Measurements from ENCODE around the gene ZBTB16. TPM values are rescaled to one million over a fixed set of nuclear protein-coding genes. Genes with fewer than 3 reads are reported as not detected.

The ZBTB16 gene
- total RNA-seq, 2 experiments from 2014 or later = 7.4 to 7.6 TPM

DNA sequence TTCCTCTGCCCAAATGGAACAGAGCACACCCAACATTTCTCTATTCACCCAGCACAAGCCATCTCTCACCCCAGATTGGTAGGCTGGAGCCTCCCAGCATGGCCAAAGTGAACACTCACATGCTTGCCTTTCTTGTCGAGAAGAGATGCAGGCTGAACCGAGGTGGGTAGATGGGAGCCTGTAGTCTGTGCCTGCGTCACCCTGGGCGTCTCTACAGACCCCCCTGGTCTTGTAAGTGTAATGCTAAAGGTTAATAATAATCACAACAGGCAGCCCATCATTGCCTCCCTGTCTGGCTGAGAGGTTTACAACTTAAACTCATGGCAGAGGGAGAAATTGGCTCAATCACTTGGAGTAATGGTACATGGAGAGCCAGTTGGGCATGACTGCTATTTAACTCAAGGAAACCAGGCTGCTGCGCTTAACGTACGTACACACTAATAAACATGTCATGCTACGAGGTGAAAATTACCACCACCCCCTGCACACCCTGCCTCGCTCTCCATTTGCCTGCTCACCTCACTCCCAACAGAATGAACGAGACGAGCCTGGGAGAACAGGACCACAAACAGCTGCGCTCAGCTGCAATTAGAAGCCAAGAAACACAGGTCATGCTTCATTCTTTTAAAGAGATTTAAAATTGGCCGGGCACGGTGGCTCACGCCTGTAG is 9.1 kb upstream of the ZBTB16 start:
- Mint-ChIP-seq H3K9me3 (no peaks in the 10 kb centered on the region), H3K36me3 (ENCODE audit: low read depth) (no peaks in the 10 kb centered on the region), H3K4me1 (no peaks in the 10 kb centered on the region), H3K4me3 (no peak overlapping the region), H3K27ac (no peak overlapping the region), H3K27me3 (peaks cover 30% of the 10 kb centered on the region)
- ChIA-PET POLR2A (no interaction called here), CTCF (no interaction called here)
- no peak for DNase-seq

DNA sequence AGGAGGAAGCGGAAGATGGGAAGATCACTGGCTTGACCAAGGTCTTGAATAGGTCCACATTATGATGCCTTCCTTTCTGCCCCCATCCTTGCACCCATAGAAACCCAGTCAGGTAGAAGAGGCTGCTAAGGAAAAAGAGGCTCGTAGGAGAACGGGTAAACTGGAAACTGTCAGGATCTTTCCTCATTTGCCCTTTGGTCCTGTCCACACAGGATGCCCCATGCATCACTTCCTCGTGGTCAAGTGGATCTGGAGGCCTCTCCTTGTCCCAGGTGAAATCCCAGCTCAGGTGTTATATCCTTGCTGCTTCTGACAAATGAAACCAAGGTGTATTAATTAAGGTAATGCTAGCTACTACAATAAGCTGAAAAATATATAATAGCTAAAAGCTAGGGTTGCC is 8.0 kb upstream of the ZBTB16 start:
- H3K27ac Mint-ChIP-seq = no peak overlapping the region
- H3K27me3 Mint-ChIP-seq = peaks cover 39% of the 10 kb centered on the region
- CTCF ChIA-PET = interaction anchor here (0.7 to 1.4 kb wide), 2 partner anchors 135 to 169 kb away, joined by 3 read pairs; no protein-coding TSS in a partner anchor
- H3K4me3 Mint-ChIP-seq = no peak overlapping the region
- POLR2A ChIA-PET = no interaction called here
- no peaks in the 10 kb centered on the region for H3K36me3 Mint-ChIP-seq (ENCODE audit: low read depth)
- H3K9me3 Mint-ChIP-seq = no peaks in the 10 kb centered on the region
- no peak for DNase-seq
- no peaks in the 10 kb centered on the region for H3K4me1 Mint-ChIP-seq

DNA sequence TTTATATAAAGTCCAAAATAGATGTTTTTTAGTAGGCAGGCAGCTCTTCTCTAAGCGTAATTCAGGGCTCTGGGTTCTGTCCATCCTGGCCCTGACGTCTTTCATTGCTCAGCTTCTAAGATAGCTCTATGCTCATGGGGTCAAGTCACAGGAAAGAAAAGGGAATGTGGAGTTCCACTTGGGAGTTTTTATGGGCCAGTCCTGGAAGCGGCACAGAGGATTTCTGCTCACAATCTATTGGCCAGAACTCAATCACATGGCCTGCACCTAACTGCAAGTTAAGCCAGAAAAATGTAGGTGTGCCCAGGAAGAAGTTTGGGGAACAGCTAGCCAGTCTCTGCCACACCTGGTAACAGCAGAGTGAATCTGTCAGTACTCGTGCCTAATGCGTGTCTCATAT is 7.4 kb upstream of the ZBTB16 start:
- H3K4me1 Mint-ChIP-seq = no peaks in the 10 kb centered on the region
- no peak overlapping the region for H3K4me3 Mint-ChIP-seq
- no peak overlapping the region for H3K27ac Mint-ChIP-seq
- no peaks in the 10 kb centered on the region for H3K36me3 Mint-ChIP-seq (ENCODE audit: low read depth)
- no peaks in the 10 kb centered on the region for H3K9me3 Mint-ChIP-seq
- ChIA-PET POLR2A (no interaction called here), CTCF (interaction anchor here (0.7 to 1.4 kb wide), 4 partner anchors 9 to 169 kb away, joined by 3 to 4 read pairs (median 3); no protein-coding TSS in a partner anchor)
- peaks cover 40% of the 10 kb centered on the region for H3K27me3 Mint-ChIP-seq
- DNase-seq = no peak

DNA sequence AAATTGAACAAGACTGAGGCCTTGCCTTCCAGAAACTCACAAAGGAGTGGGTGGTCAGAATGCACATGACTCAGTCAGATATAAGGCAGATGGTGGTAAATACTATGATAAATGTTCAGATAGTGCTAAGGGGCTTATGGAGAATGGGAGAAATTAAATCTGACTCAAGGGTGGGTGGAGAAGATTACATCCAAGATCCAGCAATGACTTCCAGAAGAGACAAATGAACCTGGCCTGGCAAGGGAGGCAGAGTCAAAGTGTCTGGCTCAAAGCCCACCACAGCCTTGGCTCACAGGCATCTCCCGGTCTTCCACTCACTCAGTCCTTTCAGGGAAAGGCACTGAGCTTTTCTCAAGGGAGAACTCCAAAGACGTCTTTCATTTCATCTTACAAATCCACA is 6.1 kb upstream of the ZBTB16 start:
- Mint-ChIP-seq H3K36me3 (ENCODE audit: low read depth) (no peaks in the 10 kb centered on the region), H3K27ac (peak overlapping the region; percentile 34), H3K4me1 (no peaks in the 10 kb centered on the region), H3K4me3 (no peak overlapping the region), H3K9me3 (no peaks in the 10 kb centered on the region), H3K27me3 (peaks cover 44% of the 10 kb centered on the region)
- no peak for DNase-seq
- POLR2A ChIA-PET = no interaction called here
- CTCF ChIA-PET = interaction anchor here (1.2 to 1.3 kb wide), 2 partner anchors 10 to 119 kb away, joined by 3 to 4 read pairs; no protein-coding TSS in a partner anchor

DNA sequence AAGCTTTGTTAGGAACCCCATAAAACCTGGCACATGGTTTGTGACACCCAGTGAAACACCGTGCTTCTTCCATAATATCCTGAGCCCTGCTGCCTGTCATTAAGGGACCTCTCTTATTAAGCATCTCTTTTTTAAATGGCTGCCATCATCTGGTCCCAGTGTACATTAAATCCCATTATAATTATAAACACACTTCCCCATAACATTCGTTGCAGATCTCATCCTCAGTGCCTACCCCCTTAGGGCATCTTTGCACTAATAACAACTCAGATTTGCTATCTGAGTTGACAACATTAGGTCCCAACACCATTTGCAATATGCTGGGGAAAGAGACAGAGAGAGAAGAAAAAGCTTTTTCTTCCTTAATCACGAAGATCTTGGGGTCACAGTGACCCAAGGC is 4.7 kb upstream of the ZBTB16 start:
- ChIA-PET POLR2A (no interaction called here), CTCF (no interaction called here)
- no peaks in the 10 kb centered on the region for H3K9me3 Mint-ChIP-seq
- H3K27me3 Mint-ChIP-seq = peaks cover 52% of the 10 kb centered on the region
- H3K4me3 Mint-ChIP-seq = no peak overlapping the region
- no peaks in the 10 kb centered on the region for H3K36me3 Mint-ChIP-seq (ENCODE audit: low read depth)
- H3K27ac Mint-ChIP-seq = no peak overlapping the region
- DNase-seq = no peak
- H3K4me1 Mint-ChIP-seq = peaks cover 7% of the 10 kb centered on the region

DNA sequence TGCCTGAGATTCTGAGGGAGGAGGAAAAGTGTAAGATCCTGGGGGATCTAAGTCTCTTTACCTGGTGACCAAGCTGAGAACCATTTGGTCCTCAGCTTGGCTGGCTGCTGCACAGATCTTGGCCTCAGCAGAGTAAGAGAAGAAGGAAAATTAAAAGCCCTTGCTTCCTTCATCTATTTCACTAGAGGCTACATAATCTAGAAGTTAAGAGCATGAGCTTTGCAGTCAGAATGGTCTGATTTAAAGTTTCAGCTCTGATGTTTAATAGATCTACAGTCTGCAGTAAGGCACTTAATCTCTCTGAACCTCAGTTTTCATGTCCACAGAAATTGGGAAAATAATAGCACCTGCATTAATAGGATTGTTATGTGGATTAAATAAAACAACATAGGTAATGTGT is 3.1 kb upstream of the ZBTB16 start:
- no peak overlapping the region for H3K4me3 Mint-ChIP-seq
- POLR2A ChIA-PET = no interaction called here
- no peaks in the 10 kb centered on the region for H3K9me3 Mint-ChIP-seq
- peaks cover 61% of the 10 kb centered on the region for H3K27me3 Mint-ChIP-seq
- no peak overlapping the region for H3K27ac Mint-ChIP-seq
- peaks cover 12% of the 10 kb centered on the region for H3K4me1 Mint-ChIP-seq
- CTCF ChIA-PET = interaction anchor here (0.9 to 2.4 kb wide), 2 partner anchors 14 to 20 kb away, joined by 3 to 5 read pairs; no protein-coding TSS in a partner anchor
- no peak for DNase-seq
- no peaks in the 10 kb centered on the region for H3K36me3 Mint-ChIP-seq (ENCODE audit: low read depth)

DNA sequence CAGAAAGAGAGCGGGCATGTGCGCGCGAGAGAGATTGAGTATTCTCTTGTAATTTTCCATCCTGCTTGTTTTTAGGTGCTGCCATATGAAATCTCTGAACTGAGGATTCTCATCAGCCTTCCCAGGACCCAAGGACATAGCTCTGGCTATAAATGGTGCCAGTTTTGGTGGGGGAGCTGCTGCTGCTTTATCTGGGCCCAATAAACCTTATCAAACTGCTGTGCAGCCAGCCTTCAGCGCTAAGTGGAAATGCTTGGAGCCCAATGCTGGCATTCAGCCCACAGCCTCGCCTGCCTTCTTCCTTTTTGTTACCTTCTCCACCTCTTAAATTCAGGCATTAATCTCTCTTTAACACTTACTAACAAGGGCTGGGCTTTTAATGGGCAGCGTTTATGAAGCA is 2.4 kb upstream of the ZBTB16 start:
- no peak overlapping the region for H3K4me3 Mint-ChIP-seq
- H3K9me3 Mint-ChIP-seq = no peaks in the 10 kb centered on the region
- H3K4me1 Mint-ChIP-seq = peaks cover 13% of the 10 kb centered on the region
- CTCF ChIA-PET = interaction anchor here (0.9 to 2.4 kb wide), 2 partner anchors 13 to 21 kb away, joined by 3 to 5 read pairs; no protein-coding TSS in a partner anchor
- H3K36me3 Mint-ChIP-seq (ENCODE audit: low read depth) = no peaks in the 10 kb centered on the region
- H3K27me3 Mint-ChIP-seq = peaks cover 67% of the 10 kb centered on the region
- no peak overlapping the region for H3K27ac Mint-ChIP-seq
- POLR2A ChIA-PET = no interaction called here
- no peak for DNase-seq

DNA sequence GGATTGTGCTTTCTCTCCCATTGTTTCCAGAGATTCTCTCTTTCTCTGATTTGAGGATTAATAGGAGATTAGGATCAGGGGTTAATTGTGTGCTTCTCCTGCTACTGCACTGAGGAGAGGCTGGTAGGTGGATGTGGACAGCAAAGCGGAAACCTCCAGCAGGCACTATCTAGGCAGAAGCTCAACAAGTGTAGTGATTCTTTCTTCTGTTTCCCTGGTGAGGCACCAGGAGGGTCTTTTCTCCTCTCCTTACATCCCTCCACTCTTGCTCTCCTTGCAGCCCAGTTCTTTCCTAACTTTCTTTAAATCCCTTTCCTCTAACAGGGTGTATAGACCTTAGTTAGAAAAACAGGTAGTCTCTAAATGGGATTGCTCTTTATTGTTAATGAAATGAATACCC is 1.9 kb upstream of the ZBTB16 start:
- H3K36me3 Mint-ChIP-seq (ENCODE audit: low read depth) = no peaks in the 10 kb centered on the region
- peaks cover 69% of the 10 kb centered on the region for H3K27me3 Mint-ChIP-seq
- no peak overlapping the region for H3K27ac Mint-ChIP-seq
- H3K4me3 Mint-ChIP-seq = no peak overlapping the region
- no peak for DNase-seq
- ChIA-PET POLR2A (no interaction called here), CTCF (interaction anchor here (2.4 kb wide), 1 partner anchor 22 kb away, joined by 5 read pairs; no protein-coding TSS in a partner anchor)
- H3K4me1 Mint-ChIP-seq = peaks cover 13% of the 10 kb centered on the region
- H3K9me3 Mint-ChIP-seq = no peaks in the 10 kb centered on the region

DNA sequence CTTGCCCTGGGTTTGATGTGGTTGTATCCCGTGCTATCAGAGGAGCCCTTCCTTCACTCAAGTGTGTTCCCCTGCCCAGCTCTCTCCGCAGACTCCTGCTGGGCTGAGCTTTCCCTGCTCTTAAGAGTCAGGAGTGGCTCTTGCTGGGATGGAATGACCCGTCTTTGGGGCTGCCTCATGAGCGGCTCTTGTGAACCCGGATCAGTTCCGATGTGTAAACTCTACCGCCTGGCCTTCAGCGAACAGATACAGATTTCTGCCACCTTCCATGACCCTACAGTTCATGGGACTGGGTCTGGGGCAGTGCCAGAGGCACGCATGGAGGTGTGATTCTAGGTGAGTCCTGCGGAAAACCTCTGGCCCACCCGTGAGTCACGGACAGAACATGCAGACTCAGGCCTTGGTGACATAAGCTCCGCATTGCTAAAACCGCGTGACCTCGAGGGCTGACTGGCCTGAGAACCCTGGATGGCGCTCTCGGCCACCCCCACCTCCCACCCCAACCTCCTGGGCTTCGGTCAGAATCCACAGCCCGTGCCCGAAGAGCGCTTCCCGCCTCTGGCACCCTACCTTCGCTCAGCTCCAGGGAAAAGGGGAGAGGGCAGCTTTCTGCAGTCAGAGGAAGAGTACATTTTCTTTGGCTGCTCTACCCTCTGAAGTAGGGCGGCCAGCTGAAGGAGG is 1.3 kb upstream of the ZBTB16 start:
- Mint-ChIP-seq H3K36me3 (ENCODE audit: low read depth) (no peaks in the 10 kb centered on the region), H3K4me3 (no peak overlapping the region), H3K9me3 (no peaks in the 10 kb centered on the region), H3K27ac (no peak overlapping the region), H3K27me3 (peaks cover 73% of the 10 kb centered on the region), H3K4me1 (peaks cover 13% of the 10 kb centered on the region)
- ChIA-PET CTCF (interaction anchor here (1.0 to 2.4 kb wide), 2 partner anchors 15 to 22 kb away, joined by 3 to 5 read pairs; no protein-coding TSS in a partner anchor), POLR2A (no interaction called here)
- DNase-seq = no peak

DNA sequence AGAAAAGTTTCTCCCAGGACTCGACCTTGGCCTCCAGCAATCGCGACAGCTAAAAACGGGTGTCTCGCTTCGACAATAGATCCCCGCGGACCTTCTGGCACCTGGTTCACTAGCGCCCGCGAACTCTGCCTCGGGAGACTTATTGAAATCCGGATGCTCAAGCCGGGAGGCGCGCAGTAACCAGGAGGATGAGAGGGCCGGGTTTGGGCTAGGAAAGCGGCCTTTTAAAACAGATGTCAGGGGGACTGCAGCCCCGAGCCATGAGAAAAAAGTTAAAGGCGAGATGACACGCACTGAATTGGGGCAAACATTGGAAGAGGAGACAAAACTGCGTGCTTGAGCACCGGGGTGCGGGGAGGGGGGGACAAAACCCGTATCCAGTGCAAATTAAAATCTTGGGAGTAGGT is 637 bp upstream of the ZBTB16 start:
- ChIA-PET CTCF (interaction anchor here (1.0 kb wide), 1 partner anchor 15 kb away, joined by 3 read pairs; no protein-coding TSS in a partner anchor), POLR2A (no interaction called here)
- H3K27ac Mint-ChIP-seq = peak overlapping the region; percentile 79
- H3K36me3 Mint-ChIP-seq (ENCODE audit: low read depth) = no peaks in the 10 kb centered on the region
- H3K9me3 Mint-ChIP-seq = no peaks in the 10 kb centered on the region
- peak overlapping the region; percentile 75 for H3K4me3 Mint-ChIP-seq
- peaks cover 13% of the 10 kb centered on the region for H3K4me1 Mint-ChIP-seq
- no peak for DNase-seq
- H3K27me3 Mint-ChIP-seq = peaks cover 74% of the 10 kb centered on the region

DNA sequence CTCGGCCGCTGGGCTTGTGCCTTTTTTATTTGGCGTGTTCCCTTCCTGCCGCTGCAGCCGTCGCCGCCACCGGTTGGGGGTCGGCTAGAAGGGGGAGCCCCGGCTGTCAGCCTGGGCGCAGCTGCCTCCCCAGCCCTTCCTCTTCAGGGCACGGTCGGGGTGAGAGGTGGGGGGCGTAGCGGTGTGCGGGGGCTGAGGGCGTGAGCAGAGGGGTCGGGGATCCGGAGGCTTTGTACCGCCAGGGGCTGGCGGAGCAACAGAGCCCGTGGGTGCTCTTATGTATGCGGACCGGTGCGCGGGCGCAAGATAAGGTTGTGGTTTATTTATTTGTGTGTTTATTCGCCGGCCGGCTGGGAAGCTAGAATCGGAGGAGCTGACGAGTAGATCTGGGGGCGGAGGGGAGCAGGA is 477 bp downstream of the ZBTB16 start:
- Mint-ChIP-seq H3K27me3 (peaks cover 68% of the 10 kb centered on the region), H3K36me3 (ENCODE audit: low read depth) (no peaks in the 10 kb centered on the region), H3K4me1 (peaks cover 13% of the 10 kb centered on the region), H3K9me3 (no peaks in the 10 kb centered on the region), H3K27ac (no peak overlapping the region), H3K4me3 (peak overlapping the region; percentile 76)
- DNase-seq = peak; percentile 14
- ChIA-PET POLR2A (interaction anchor here (1.1 kb wide), 1 partner anchor 170 kb away, joined by 4 read pairs; no protein-coding TSS in a partner anchor), CTCF (interaction anchor here (0.9 to 1.4 kb wide), 3 partner anchors 27 to 123 kb away, joined by 3 to 5 read pairs (median 4); no protein-coding TSS in a partner anchor)

DNA sequence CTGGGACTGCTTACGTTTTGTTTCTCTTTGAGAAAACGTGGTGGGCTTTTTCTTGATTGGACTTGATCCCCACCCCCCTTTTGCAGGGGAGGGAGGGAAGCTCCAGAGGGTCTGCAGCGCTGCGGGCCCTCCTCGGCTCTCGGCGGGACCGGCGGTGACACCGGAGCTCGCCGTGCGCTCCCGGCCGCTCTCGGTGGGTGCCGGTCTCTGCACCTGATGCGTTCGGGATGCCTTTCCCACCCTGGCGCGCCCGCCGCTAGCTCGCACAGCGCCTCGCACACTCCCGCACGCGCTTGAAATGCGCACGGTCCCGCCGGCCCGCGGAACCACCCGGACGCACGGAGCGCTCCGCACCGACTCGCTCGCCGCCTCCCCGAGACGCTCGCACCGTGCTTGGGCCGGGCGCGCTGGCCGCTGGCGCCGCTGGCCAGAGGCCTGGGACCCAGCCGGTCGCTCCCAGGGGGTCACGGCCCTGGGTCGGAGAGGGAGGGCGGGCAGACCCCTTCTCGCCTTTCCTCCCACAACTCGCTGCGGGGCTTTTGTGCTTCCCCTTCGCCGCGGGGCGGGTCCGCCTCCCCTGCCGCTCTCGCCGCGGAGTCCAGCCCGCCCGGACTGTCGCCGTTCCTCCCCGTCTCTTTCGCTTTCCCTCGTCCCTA is 1.0 kb downstream of the ZBTB16 start:
- Mint-ChIP-seq H3K27me3 (peaks cover 65% of the 10 kb centered on the region), H3K36me3 (ENCODE audit: low read depth) (no peaks in the 10 kb centered on the region), H3K27ac (no peak overlapping the region), H3K4me1 (peaks cover 13% of the 10 kb centered on the region), H3K9me3 (no peaks in the 10 kb centered on the region), H3K4me3 (peak overlapping the region; percentile 76)
- CTCF ChIA-PET = interaction anchor here (0.5 to 1.4 kb wide), 7 partner anchors 11 to 644 kb away, joined by 3 to 5 read pairs (median 4); no protein-coding TSS in a partner anchor
- POLR2A ChIA-PET = interaction anchor here (1.1 kb wide), 1 partner anchor 169 kb away, joined by 4 read pairs; no protein-coding TSS in a partner anchor
- DNase-seq = peak; percentile 15
